Loucy (cell line): ENCODE results near the gene SIL1.

Source experiments
- H2AFZ ChIP-seq: fragments of 200-600 bp; sonication (generic); 2 replicates; pipeline ENCODE4 v1.6.0; 2016; ENCODE audit warnings: antibody characterized with exemption, mild to moderate bottlenecking, low read length, moderate library complexity
- H3F3A ChIP-seq: fragments of 200-600 bp; 2 replicates; pipeline ENCODE4 v1.6.0; 2016; ENCODE audit warnings: antibody characterized with exemption, low read depth, mild to moderate bottlenecking
- H3K27me3 ChIP-seq: fragments of 200-600 bp; sonication (generic); 2 replicates; pipeline ENCODE4 v1.6.1; 2014; ENCODE audit warnings: low read length, mild to moderate bottlenecking; ENCODE audit not compliant: insufficient read depth, poor library complexity, severe bottlenecking
- H3K36me3 ChIP-seq: fragments of 200-600 bp; sonication (generic); 2 replicates; pipeline ENCODE4 v1.6.1; 2016; ENCODE audit warnings: low read length; ENCODE audit not compliant: insufficient read depth
- H3K4me1 ChIP-seq: fragments of 200-600 bp; sonication (generic); 2 replicates; pipeline ENCODE4 v1.5.1; 2014; ENCODE audit warnings: low read length, mild to moderate bottlenecking; ENCODE audit not compliant: insufficient read depth, poor library complexity, severe bottlenecking
- H3K4me2 ChIP-seq: fragments of 200-600 bp; sonication (generic); 2 replicates; pipeline ENCODE4 v1.6.0; 2014; ENCODE audit warnings: antibody characterized with exemption, low read length, low read depth, mild to moderate bottlenecking; ENCODE audit not compliant: poor library complexity, severe bottlenecking
- H3K4me3 ChIP-seq: fragments of 200-600 bp; sonication (generic); 2 replicates; pipeline ENCODE4 v1.5.1; 2014; ENCODE audit warnings: low read length, mild to moderate bottlenecking, mixed read lengths; ENCODE audit not compliant: poor library complexity, severe bottlenecking
- H3K79me2 ChIP-seq: fragments of 200-600 bp; sonication (generic); 2 replicates; pipeline ENCODE4 v1.6.1; 2014; ENCODE audit warnings: low read length; ENCODE audit not compliant: insufficient read depth
- H3K9ac ChIP-seq: fragments of 200-600 bp; sonication (generic); 2 replicates; pipeline ENCODE4 v1.6.0; 2014; ENCODE audit warnings: mild to moderate bottlenecking, low read depth, low read length, moderate library complexity; ENCODE audit not compliant: poor library complexity, severe bottlenecking
- H3K9me2 ChIP-seq: fragments of 200-600 bp; sonication (generic); replicated peaks from 2 replicates; pipeline ENCODE4 v1.6.1; 2016; ENCODE audit warnings: low read depth, low read length, mixed read lengths
- H3K9me3 ChIP-seq: fragments of 200-600 bp; sonication (generic); 2 replicates; pipeline ENCODE4 v1.6.1; 2014; ENCODE audit warnings: mild to moderate bottlenecking, antibody characterized with exemption, low read length, low read depth; ENCODE audit not compliant: insufficient read depth
- H4K20me1 ChIP-seq: fragments of 200-600 bp; sonication (generic); 2 replicates; pipeline ENCODE4 v1.6.0; 2014; ENCODE audit warnings: antibody characterized with exemption, low read length, mild to moderate bottlenecking; ENCODE audit not compliant: insufficient read depth, poor library complexity, severe bottlenecking
- CTCF ChIP-seq: fragments of 200-600 bp; sonication (generic); conservative IDR thresholded peaks from 2 replicates; pipeline ENCODE4 v1.5.1; 2014; ENCODE audit warnings: mild to moderate bottlenecking, antibody characterized with exemption, low read length
- EZH2phosphoT487 ChIP-seq: fragments of 200-600 bp; IDR thresholded peaks from 2 replicates; pipeline ENCODE4 v1.6.1; 2018; ENCODE audit warnings: antibody characterized with exemption, mild to moderate bottlenecking, moderate library complexity, borderline replicate concordance

Gene SIL1

GRCh38 chr5:139132515-139132914, 65.7 kb downstream of the SIL1 start:
- no peaks in the 10 kb centered on the region for H3K9me2 ChIP-seq
- H3K4me2 ChIP-seq = no peak overlapping the region
- no peak overlapping the region for H3K9ac ChIP-seq
- no peaks in the 10 kb centered on the region for H4K20me1 ChIP-seq
- H3K27me3 ChIP-seq = no peaks in the 10 kb centered on the region
- H2AFZ ChIP-seq = no peak overlapping the region
- no peak overlapping the region for H3K4me3 ChIP-seq
- no peaks in the 10 kb centered on the region for H3K9me3 ChIP-seq
- no peaks in the 10 kb centered on the region for H3F3A ChIP-seq
- no peaks in the 10 kb centered on the region for H3K36me3 ChIP-seq
- H3K79me2 ChIP-seq = no peaks in the 10 kb centered on the region
- no peak for TF ChIP-seq EZH2phosphoT487
- no peak for TF ChIP-seq CTCF
- H3K4me1 ChIP-seq = no peaks in the 10 kb centered on the region

- Histone ChIP-seq H3K4me2 (no peak overlapping the region), H3K9me2 (no peaks in the 10 kb centered on the region), H3K36me3 (no peaks in the 10 kb centered on the region), H3K27me3 (no peaks in the 10 kb centered on the region), H3K9ac (no peak overlapping the region), H2AFZ (no peak overlapping the region), H3K4me3 (no peak overlapping the region), H3K9me3 (no peaks in the 10 kb centered on the region), H4K20me1 (no peaks in the 10 kb centered on the region), H3K4me1 (no peaks in the 10 kb centered on the region), H3F3A (no peaks in the 10 kb centered on the region), H3K79me2 (no peaks in the 10 kb centered on the region)
- TF ChIP-seq EZH2phosphoT487 (no peak), CTCF (no peak)
These were observed 66.2 kb downstream of the SIL1 start for GRCh38 chr5:139131921-139132432.

- no peak overlapping the region for H3K4me2 ChIP-seq
- no peaks in the 10 kb centered on the region for H3K9me2 ChIP-seq
- no peak overlapping the region for H3K4me3 ChIP-seq
- no peaks in the 10 kb centered on the region for H3K79me2 ChIP-seq
- H3K36me3 ChIP-seq = no peaks in the 10 kb centered on the region
- no peaks in the 10 kb centered on the region for H3K4me1 ChIP-seq
- no peaks in the 10 kb centered on the region for H3K27me3 ChIP-seq
- no peaks in the 10 kb centered on the region for H4K20me1 ChIP-seq
- no peaks in the 10 kb centered on the region for H3K9me3 ChIP-seq
- TF ChIP-seq CTCF (no peak), EZH2phosphoT487 (no peak)
- H3F3A ChIP-seq = no peaks in the 10 kb centered on the region
- H3K9ac ChIP-seq = no peak overlapping the region
- H2AFZ ChIP-seq = no peak overlapping the region
These were observed 66.7 kb downstream of the SIL1 start for GRCh38 chr5:139131465-139131864.
